T1000 (cell line): ENCODE data around the gene AUTS2.

ENCODE experiments used
- DNase-seq: peaks from one replicate; lab custom pipeline; 2025; ENCODE audit warnings: mixed read lengths; lab: John Stamatoyannopoulos, UW

AUTS2 gene

DNA sequence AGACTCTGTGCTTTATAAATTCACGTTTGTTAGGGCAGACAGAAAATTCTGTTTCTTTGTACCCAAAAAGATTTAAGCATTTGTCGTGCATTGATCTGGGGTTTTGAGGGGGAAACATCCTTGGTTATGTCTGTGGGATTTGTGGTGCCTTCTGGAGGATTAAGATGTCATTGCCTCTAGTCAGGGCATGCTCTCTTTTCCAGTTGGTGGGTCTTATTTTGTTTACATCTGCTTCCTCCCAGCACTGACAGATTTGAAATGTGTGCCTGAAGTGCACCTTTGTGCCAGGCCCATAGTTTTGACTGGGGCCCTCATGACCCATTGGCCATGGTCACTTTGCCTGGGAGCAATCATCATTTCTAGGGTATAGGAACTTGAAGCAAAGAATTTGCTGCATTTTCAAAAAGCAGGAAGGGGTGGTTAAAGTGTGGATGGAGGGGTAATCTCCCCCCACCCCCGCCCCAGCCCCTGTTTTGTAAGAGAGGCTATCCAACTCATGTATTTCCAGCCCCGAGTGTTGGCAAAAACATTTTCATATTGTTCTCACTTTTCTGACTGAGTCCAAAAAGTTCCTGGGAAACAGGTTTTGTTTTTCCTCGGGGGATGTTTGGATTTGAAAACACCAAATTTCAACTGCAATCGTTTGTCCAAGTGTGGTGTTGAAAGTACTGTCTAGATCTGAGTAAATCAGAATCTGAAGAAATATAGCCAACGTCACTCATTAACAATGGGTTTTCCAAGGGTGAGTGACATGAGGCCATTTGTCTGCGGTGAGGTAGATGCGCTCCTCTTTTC, 1145.5 kb downstream of the AUTS2 start:
- no peak for DNase-seq

DNA sequence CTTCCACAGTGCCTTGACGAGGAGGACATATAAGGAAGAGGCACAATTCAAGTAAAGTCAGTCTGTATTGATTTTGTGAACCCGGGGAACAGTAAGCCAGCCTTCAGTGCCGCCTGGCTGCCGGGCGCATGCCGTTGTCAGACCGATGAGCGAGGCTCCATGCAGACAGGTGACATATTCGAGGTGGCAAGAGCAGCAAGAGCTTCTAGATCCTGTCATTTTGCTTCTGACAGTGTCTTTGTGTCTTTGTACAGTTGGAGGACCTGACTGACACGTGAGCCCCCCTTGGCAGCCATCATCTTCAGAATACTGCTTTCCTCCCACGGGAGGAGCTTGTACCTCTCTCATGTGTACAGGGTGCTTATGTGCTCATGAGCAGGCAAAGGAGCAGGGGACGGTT, 1146.2 kb downstream of the AUTS2 start:
- DNase-seq = no peak

DNA sequence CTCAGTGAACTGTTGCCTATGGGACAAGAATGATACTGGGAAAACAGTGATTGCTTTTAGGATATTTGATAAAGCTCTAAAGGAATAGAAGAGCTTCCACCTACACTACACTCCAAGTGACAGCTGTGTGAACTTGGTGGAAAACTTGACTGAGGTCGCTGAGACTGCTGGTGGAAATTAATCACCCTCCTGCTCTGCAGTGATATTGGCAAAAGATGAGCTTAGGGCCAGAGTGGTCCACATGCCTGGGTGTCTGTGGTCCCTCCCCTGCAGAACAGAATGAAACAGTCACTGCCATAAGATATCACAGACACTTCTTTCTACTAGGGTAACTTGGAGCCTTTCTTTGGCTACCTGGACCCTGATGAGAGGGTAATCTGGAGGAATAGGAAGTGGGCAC, 1151.6 kb downstream of the AUTS2 start:
- DNase-seq = no peak

DNA sequence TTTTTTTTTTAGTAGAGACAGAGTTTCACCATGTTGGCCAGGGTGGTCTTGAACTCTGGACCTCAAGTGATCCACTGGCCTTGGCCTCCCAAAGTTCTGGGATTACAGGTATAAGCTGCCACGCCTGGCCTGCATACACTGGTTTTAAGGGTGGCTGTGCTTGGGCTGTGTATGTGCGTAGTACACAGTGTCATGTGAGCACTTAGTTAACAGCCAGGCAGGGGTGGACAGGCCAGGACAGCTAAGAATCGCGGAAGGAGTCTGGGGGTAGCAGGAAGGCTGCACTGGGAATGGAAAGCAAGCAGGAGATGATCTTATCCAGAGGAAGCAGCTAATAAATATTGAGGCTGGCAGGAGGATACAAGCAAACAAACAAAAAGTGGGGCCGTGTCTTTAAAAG, 1153.6 kb downstream of the AUTS2 start:
- no peak for DNase-seq

DNA sequence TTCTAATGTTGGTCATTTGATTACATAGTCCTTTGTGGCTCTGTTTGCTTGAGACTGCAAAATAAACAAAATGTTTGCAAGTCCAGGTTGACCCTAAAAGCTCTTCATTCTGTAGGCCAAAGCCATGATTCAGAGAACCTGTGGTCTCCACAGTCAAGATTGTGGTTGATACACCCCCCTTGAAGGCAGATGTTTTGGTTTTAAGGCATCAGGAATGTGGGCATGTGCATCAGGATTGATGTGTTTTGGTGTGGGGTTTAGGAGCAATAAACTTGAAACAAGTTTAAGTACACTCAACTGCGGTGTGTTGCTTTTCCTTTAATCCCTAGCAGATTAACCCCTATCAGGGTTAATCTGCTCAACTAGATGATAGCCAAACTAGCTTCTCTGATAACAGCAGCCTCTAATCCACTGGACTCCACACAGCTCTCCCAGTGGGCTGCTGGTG, 1154.5 kb downstream of the AUTS2 start:
- peak; percentile 2 for DNase-seq

DNA sequence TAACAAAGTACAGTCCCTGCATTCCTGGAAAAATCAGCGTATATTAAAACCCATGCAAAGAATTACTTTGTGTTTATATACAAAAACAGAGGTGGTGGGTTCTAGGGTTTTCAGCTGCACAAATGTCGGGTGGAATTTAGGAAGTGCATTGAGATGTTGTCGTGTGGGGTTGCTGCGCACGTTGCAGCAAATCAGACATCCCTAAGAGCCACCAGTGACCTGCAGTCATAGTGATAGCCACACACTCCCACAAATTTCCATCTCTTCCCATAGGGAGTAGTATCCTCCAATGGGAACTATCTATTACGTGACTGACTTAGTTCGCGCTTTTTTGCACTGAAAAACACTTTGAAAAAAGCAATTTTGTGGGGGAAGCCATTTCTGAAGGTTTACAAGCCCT, 1158.5 kb downstream of the AUTS2 start:
- DNase-seq = no peak

DNA sequence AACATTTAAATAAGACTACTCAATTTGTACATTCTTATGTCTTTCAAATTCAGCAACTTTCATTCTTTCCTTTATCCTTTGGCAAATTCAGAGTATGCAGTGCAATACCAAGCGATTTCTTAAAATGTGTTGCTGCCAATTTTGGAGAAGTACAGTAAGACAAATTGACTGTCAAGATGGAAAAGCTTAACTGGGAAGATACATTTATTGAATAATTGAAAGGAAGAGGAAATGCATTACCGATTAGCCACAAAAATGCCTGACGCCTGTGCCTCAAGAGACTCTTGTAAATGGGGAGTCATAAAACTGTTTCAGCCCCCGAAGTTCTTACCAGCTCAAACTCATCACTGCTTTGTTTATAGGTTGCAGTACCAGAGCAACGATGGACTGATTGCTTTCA, 1160.4 kb downstream of the AUTS2 start:
- DNase-seq = no peak

DNA sequence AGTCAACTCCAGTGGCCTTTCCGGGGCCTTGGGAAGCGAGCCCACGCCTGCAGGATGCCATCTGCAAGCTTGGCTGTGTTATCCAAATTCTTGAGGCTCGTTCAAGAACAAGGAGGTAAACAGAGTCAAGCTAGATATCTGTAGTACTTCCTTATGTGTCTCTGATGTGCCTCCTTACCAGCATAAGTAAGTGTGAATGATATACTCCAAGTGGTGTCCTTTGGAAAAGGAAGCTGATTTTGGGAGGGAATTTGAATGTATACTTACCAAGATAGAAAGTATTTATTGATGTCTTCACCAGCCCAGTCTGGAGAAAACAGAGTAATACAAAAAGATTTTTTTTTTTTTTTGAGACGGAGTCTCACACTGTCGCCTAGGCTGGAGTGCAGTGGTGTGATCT, 1161.4 kb downstream of the AUTS2 start:
- DNase-seq = no peak

DNA sequence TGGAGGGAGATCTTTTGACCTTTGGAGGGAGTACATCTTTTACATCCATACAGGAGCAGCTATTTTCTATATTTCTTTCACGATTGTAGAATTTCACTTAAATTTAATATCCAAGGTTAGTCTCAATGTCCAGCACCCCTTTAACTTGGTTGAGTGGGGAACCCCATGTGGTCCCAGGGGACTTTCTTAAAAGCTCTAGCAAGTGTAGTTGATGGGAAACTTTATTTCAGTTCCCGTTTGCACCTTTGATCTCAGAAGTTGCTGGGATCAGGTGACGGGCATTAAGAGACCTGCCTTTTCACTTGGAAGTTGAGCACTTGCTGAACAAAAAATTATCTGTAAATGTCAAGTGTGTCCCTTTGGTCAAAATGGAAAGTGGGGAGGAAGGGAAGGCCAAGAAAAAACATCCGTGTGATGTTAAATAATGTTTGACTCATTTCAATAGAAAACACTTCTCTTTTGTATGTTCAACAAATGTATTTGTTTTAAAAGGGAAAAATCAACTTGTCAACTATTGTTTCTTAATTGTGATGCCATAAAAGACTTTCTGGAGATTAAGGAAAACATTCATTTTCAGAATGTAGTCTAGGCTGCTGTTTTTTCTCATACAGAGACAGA, 1163.5 kb downstream of the AUTS2 start:
- no peak for DNase-seq

DNA sequence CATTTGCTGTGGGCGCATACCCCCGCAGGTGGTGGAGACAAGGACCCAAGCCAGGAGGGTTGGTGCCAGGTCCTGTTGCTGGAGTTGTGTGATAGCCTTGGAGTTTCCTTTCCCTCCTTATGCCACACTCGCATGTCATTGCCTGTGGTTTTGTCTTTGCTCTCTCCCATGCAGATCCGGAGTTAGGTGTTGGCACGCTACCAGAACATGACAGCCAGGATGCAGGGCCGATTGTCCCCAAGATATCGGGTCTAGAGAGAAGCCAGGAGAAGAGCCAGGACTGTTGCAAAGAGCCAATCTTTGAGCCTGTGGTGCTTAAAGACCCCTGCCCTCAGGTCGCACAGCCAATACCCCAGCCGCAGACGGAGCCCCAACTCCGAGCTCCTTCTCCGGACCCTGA, 1164.4 kb downstream of the AUTS2 start:
- DNase-seq = no peak

DNA sequence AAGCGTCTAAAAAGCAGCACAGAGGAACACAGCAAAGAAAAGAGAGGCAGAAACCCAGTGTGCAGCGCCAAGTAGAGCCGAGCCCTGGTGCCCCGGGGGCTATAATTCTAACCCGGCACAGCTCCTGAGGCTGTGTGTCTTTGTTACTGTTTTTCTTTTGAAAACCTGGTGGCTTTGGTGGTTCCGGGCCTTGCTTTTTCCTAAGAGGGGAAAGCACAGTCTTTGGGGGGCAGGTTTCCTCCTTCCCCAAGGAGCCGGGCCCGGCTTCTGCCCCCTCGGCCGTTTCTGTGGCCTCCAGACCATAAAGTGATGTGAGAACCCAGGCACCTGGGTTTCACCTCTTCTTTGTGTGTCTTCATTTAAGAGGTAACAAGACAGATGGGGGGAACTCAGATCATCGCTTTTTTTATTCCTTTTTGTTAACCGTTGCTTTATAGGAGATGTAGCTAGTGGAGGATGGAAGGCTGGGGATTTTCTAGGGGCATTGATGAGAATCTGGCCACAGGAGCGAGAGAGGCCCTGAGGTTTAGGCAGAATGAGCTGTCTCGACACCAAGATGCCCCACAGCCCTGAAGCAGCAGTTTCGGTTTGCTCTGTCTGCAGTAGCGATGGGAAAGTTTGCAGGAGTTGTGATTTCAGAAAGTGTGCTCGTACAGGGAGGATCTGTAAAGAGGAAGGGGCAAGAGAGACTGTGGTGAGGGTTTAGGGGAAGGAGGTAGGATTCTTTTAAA, 1165.9 kb downstream of the AUTS2 start:
- DNase-seq = no peak

DNA sequence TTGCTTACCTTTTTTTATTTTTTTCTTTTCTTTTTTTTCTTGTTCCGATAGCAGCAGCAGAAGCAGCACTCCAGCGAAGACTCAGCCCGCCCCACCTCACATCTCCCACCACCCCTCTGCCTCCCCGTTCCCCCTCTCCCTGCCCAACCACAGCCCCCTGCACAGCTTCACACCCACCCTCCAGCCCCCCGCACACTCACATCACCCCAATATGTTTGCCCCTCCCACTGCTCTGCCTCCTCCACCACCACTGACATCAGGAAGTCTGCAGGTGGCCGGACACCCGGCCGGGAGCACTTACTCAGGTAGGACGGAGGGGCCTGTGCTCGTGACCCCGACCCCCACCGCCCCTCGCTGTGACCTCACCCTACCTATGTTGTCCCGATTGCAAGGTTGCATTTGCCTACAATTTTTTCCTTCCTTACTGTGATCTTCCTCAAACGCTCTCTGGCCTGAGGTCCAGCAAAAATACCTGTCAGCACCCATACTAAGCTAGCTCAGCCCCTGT, 1166.5 kb downstream of the AUTS2 start:
- DNase-seq = no peak

DNA sequence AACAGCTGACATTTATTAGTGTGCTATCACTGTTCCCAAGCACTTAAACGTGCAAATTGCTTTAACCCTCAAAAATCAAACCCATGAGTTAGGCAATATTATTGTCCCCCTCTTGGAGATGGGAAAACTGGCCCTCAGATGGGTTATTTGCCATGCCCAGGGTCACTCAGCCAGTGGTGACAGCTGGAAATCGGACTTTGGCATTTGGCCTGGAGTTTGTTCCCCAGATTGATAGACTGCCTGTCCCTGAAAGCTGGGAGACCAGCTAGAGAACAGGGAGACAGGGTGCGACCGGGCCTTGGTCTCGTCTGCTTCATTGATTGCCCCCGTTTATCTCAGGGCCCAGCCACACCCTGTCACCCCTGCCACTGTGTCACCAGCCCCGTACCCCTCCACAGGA, 1167.4 kb downstream of the AUTS2 start:
- DNase-seq = no peak

DNA sequence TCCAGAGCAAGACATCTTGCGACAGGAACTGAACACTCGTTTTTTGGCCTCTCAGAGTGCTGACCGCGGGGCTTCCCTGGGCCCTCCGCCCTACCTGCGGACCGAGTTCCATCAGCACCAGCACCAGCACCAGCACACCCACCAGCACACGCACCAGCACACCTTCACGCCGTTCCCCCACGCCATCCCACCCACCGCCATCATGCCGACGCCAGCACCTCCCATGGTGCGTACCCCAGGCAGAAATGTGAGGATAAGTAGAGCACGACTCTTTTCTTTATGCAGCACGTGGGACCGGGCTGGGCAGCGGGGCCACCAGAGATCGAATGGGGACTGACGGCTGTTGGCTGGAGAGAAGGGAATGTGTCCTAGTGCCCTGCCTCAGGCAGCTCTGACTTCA, 1167.8 kb downstream of the AUTS2 start:
- no peak for DNase-seq

DNA sequence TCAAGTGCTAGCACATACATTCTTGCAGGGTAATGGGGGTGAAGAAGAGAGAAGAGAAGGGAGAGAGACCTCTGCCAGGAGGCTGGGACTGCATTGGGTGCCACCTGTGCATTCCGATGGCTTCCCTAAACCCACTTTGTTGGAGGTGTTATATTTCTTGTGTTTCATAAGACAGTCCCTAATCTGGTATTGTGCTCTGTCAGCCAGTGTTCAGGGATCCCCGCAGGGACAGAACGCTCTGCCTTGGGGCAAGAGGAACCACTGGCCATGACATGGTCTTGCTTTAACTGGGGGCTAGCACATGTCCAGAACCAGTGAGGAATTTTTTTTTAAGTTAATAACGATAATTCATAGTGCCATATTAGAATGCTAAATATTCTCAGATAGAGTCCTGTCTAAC, 1168.4 kb downstream of the AUTS2 start:
- no peak for DNase-seq

DNA sequence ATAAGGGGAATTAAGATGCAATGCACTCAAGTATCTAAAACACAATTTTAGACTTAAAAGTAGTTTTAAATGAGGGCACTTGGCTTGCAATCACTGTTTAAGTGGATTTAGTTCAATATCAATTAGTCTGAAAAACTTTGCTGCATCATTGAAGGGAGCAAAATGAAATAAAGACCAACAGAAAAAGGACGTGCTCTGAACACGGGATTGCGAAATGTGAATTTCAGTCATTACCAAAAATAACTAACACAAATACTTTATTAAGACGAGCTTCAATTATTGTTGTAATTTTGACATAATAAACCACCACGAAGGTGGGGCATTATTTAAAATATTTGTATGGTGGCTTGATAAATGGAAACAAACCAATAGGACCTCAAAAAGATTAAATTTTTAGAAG, 1171.9 kb downstream of the AUTS2 start:
- DNase-seq = no peak

DNA sequence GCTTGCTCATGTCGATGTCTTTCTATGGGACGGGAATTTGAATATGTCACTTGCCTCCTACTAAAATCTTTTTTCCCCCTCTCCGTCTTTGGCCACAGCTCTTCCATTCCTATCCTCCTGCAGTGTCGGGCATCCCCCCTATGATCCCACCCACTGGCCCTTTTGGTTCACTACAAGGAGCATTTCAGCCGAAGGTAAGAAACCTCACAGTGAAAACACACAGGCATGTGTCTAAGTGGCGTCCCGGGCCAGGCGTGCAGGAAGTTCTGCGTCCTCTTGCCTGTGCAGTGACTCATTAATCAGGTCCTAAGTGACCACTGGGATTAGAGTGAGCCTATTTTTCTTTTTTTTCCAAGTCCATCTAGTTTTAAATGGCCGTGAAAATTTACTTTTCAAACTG, 1173.2 kb downstream of the AUTS2 start:
- DNase-seq = no peak

DNA sequence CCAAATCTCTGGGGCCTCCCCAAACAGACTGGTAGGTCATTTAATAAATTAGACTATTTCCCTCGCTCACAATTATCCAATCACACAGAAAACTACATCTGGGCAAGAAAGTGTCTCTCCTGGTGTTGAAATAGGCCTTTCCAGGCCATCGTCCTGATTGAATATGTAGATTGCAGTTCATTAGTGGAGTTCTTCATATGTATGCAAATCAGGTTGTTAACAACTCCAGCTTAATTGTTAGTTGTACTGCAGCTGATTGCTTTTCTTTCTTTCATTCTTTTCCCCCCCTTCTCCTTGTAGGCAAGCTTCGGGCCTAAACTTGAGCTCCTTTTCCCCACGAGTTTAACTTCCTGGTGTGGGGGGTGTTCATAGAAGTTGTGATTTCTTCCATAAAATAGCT, 1174.6 kb downstream of the AUTS2 start:
- no peak for DNase-seq

DNA sequence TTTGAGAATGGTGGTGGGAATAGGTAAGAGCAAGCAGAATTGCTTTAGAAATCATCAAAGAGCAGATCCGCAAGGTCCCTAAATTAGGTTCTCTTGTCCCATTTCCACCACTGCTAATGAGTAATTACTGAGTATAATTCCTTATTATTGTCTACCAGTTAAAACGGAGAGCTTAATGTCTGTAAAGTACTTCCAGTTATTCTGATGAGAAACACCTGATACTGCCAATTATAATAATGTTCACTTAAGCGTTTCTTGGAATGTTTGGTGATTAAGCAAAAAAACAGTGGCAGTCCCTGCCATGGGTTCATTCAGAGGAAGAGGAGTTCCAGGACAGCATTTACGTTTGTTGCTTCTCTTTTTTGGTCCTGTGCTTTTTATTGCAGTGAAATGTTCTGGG, 1175.1 kb downstream of the AUTS2 start:
- DNase-seq = no peak

DNA sequence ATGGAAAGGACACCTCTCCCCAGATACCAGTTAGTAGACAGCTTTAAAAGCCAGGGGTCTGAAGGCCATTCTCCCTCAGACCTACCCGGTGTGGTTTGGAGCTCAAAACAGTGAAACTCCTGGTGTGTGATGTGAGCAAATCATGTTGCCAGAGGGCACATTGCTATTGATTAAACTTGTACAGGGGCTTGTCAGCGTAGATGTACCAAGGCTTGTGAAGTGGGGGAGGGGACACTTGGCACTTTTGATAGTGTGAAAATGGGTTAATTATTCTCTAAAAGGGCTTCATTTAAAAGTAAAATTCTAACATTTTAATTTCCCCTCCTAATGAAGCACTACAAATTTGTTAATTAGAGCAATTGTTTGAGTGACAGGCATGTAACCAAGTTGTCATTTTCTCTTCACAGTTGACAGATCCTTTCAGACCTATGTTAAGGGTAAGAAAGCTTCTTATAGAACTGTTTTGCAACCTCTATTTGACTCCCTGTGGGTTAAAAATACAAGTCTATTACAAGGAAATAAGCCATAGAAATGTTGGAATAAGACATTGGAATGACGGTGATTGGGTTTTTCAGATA, 1176.8 kb downstream of the AUTS2 start:
- no peak for DNase-seq

DNA sequence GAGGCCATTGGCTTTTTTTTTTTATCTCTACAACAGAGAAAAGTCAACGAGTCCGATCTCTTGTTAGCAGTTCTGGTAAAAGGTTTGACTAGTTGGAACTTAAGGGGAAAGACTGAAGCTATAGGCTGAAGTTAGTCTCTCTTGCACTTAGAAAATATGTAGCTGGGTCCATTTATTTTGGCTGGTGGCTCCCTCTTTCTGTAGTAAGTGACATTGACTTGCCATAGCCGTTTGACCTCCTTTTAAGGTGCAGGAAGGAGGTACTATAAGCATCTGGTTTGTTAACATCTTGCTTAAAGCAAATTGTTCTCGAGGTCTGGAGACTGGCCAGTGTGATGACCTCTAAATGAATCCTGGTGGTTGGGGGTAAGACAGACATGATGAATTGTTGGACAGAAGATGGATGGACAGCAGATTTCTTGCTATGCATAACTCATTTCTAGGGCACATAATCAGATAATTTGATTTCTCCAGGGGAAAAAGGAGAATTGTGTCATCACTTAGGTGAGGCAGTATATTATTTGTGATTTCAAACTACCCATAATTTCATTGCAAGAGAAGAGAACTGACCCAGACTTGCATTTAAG, 1177.4 kb downstream of the AUTS2 start:
- DNase-seq = no peak

DNA sequence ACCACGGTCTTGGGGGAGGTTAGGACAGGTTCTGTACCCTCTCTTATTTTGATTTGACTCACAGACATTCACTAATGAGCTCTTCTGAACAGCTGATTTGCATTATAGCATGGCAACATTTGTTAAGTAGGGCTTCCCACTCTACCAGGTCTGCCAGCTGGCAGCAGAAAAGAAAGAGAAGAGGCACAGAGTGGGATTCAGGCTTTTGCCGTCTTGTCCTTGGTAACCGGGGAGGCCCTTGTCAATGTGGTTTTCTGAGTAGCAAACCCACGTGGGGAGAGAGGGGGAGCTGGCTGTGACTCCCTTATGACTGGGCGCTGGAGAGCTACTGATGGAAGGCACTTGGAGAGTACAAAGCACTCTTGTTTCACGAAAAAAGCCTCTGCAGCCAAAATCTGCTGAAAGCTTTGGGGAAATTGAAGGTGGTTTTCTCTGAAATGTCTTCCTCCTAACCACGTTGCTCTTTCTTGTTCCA, 1178.4 kb downstream of the AUTS2 start:
- DNase-seq = no peak
